SU-DHL-6 (cell line): ENCODE results near the gene CD109.

Source experiments
- H2AFZ ChIP-seq: fragments of 200-600 bp; sonication (generic); 2 replicates; pipeline ENCODE4 v1.6.1; 2014; ENCODE audit warnings: low read depth, mild to moderate bottlenecking, moderate library complexity, mixed read lengths, antibody characterized with exemption, low read length; ENCODE audit not compliant: severe bottlenecking
- H3F3A ChIP-seq: fragments of 200-600 bp; shearing (Covaris generic); 2 replicates; pipeline ENCODE4 v1.6.0; 2016; ENCODE audit warnings: antibody characterized with exemption, mild to moderate bottlenecking; ENCODE audit not compliant: insufficient read depth
- H3K27ac ChIP-seq: fragments of 200-600 bp; sonication (generic); 2 replicates; pipeline ENCODE4 v1.5.1; 2016; ENCODE audit warnings: low read depth, mild to moderate bottlenecking, low read length, moderate library complexity, mixed read lengths
- H3K27me3 ChIP-seq: fragments of 200-600 bp; sonication (generic), shearing (Covaris generic); 2 replicates; pipeline ENCODE4 v1.6.0; 2014; ENCODE audit warnings: mild to moderate bottlenecking, low read length
- H3K36me3 ChIP-seq: fragments of 200-600 bp; sonication (generic); 2 replicates; pipeline ENCODE4 v1.6.1; 2014; ENCODE audit warnings: mild to moderate bottlenecking, low read length, mixed read lengths
- H3K4me2 ChIP-seq: fragments of 300-600, 200-600 bp; shearing (Covaris generic), sonication (generic); 2 replicates; pipeline ENCODE4 v1.6.0; 2014; ENCODE audit warnings: low read length, low read depth, mild to moderate bottlenecking; ENCODE audit not compliant: poor library complexity, severe bottlenecking
- H3K4me3 ChIP-seq: fragments of 200-600 bp; sonication (generic); 2 replicates; pipeline ENCODE4 v1.5.1; 2014; ENCODE audit warnings: antibody characterized with exemption, low read length, mild to moderate bottlenecking, mixed read lengths; ENCODE audit not compliant: insufficient read depth, poor library complexity, severe bottlenecking
- H3K79me2 ChIP-seq: fragments of 200-600 bp; sonication (generic); 2 replicates; pipeline ENCODE4 v1.6.1; 2014; ENCODE audit warnings: mild to moderate bottlenecking, low read length, moderate library complexity; ENCODE audit not compliant: insufficient read depth
- H3K9ac ChIP-seq: fragments of 200-600 bp; sonication (generic); 2 replicates; pipeline ENCODE4 v1.7.0; 2014; ENCODE audit warnings: mild to moderate bottlenecking, low read length
- H3K9me2 ChIP-seq: fragments of 200-600 bp; sonication (generic); replicated peaks from 2 replicates; pipeline ENCODE4 v1.6.1; 2014; ENCODE audit warnings: low read length; ENCODE audit not compliant: insufficient read depth
- H3K9me3 ChIP-seq: fragments of 200-600 bp; sonication (generic); 2 replicates; pipeline ENCODE4 v1.6.1; 2014; ENCODE audit warnings: low read length, mixed read lengths; ENCODE audit not compliant: insufficient read depth
- H4K20me1 ChIP-seq: fragments of 200-600 bp; sonication (generic); 2 replicates; pipeline ENCODE4 v1.6.1; 2014; ENCODE audit warnings: low read depth, mild to moderate bottlenecking, antibody characterized with exemption, low read length, moderate library complexity, mixed read lengths
- EZH2phosphoT487 ChIP-seq: fragments of 200-600 bp; sonication (generic), shearing (Covaris generic); conservative IDR thresholded peaks from 2 replicates; pipeline ENCODE4 v1.6.1; 2018; ENCODE audit warnings: mild to moderate bottlenecking, antibody characterized with exemption, low read length, moderate library complexity, mixed read lengths
- TF ChIP-seq, protein P1 (sequence below): fragments of 200-600 bp; sonication (generic); IDR thresholded peaks from one replicate; pipeline ENCODE4 v1.5.1; 2017; ENCODE audit warnings: antibody characterized with exemption, mild to moderate bottlenecking, low read length, moderate library complexity; ENCODE audit not compliant: insufficient read depth, poor library complexity, severe bottlenecking

Gene CD109

DNA sequence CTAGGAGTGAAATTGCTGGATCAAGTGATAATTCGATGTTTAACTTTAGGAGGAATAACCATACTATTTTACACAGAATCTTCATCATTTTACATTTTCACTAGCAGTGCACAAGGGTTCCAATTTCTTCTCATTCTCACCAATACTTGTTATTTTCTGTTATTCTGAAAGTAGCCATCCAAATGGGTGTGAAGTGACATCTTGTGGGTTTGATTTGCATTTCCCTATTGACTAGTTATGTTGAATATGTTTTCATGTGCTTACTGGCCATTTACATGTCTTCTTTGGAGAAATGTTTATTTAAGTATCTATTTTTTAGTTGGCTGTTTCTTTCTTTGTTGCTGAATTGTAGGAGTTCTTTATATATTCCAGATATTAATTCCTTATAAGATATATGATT, 164.3 kb downstream of the CD109 start:
- Histone ChIP-seq H3K4me2 (no peak overlapping the region), H4K20me1 (no peaks in the 10 kb centered on the region), H3K27ac (no peak overlapping the region), H3K9me2 (no peaks in the 10 kb centered on the region), H3F3A (no peaks in the 10 kb centered on the region), H2AFZ (no peak overlapping the region), H3K79me2 (no peaks in the 10 kb centered on the region), H3K36me3 (no peaks in the 10 kb centered on the region), H3K9me3 (no peaks in the 10 kb centered on the region), H3K4me3 (no peak overlapping the region), H3K27me3 (no peaks in the 10 kb centered on the region), H3K9ac (no peak overlapping the region)
- no peak for TF ChIP-seq EZH2phosphoT487
- TF ChIP-seq, protein P1, sequence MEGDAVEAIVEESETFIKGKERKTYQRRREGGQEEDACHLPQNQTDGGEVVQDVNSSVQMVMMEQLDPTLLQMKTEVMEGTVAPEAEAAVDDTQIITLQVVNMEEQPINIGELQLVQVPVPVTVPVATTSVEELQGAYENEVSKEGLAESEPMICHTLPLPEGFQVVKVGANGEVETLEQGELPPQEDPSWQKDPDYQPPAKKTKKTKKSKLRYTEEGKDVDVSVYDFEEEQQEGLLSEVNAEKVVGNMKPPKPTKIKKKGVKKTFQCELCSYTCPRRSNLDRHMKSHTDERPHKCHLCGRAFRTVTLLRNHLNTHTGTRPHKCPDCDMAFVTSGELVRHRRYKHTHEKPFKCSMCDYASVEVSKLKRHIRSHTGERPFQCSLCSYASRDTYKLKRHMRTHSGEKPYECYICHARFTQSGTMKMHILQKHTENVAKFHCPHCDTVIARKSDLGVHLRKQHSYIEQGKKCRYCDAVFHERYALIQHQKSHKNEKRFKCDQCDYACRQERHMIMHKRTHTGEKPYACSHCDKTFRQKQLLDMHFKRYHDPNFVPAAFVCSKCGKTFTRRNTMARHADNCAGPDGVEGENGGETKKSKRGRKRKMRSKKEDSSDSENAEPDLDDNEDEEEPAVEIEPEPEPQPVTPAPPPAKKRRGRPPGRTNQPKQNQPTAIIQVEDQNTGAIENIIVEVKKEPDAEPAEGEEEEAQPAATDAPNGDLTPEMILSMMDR, result no peak

DNA sequence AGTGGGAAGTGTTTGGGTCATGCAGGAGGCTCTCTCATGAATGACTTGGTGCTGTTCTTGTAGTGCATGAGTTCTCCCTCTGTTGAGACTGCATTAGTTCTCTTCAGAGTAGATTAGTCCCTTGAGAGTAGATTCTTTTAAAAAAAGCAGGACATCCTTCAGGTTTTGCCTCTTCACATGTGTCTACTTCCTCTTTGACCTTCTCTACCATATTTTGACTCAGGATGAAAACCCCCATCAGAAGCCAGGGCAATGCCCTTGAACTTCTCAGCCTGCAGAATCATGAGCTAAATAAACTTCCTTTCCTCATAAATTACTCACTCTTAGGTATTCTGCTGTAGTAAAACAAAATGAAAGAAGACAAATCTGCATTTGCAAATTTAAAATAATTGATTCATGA, 170.3 kb downstream of the CD109 start:
- H2AFZ ChIP-seq, result no peak overlapping the region
- H3K4me3 ChIP-seq, result no peak overlapping the region
- no peak for TF ChIP-seq EZH2phosphoT487
- TF ChIP-seq, protein P1, result no peak
- no peaks in the 10 kb centered on the region for H3K79me2 ChIP-seq
- no peaks in the 10 kb centered on the region for H3K9me3 ChIP-seq
- no peaks in the 10 kb centered on the region for H3K27me3 ChIP-seq
- no peaks in the 10 kb centered on the region for H3F3A ChIP-seq
- H3K27ac ChIP-seq, result no peak overlapping the region
- H3K9me2 ChIP-seq, result no peaks in the 10 kb centered on the region
- H4K20me1 ChIP-seq, result no peaks in the 10 kb centered on the region
- H3K4me2 ChIP-seq, result no peak overlapping the region
- H3K9ac ChIP-seq, result no peak overlapping the region
- H3K36me3 ChIP-seq, result no peaks in the 10 kb centered on the region

DNA sequence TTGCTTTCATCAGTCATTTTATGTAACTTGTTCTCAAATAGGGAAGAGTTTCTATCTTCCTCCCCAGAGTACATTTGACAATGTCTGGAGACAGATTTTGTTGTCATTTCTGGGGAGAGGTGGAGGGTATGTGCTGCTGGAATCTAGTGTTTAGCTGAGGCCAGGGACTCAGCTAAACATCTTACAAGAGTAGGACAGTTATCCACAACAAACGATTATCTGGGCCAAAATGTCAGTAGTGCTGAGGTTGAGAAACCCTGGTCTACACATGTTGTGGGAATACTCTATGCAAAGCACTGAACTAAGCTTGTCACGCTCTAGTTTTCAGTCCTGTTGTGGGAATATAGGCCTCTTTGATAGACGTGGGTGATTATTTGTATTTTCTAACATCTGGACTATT, 171.4 kb downstream of the CD109 start:
- Histone ChIP-seq H3K4me3 (no peak overlapping the region), H3K79me2 (no peaks in the 10 kb centered on the region), H3K9ac (no peak overlapping the region), H4K20me1 (no peaks in the 10 kb centered on the region), H2AFZ (no peak overlapping the region), H3K36me3 (no peaks in the 10 kb centered on the region), H3K27ac (no peak overlapping the region), H3K9me3 (no peaks in the 10 kb centered on the region), H3K4me2 (no peak overlapping the region), H3K27me3 (no peaks in the 10 kb centered on the region), H3K9me2 (no peaks in the 10 kb centered on the region), H3F3A (no peaks in the 10 kb centered on the region)
- TF ChIP-seq, protein P1, result no peak
- TF ChIP-seq EZH2phosphoT487, result no peak

DNA sequence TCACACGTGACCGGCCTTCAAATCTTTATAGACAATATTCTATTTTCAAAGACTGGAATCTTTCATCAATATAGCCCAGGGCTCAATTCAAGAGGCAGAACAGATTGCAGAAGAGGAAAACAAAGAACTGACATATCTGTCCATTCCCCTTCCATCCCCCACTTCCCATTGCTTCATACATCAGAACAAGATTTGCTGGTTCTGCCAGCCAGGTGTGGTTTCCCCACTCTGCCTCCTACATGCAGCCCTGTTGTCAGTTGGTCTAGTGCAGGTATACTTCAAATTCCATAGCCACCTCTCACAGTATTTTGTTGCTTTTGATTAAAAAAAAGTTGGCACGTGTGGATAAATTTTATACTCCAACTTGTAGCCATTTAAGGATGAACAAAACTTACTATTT, 174.9 kb downstream of the CD109 start:
- Histone ChIP-seq H3K9me2 (no peaks in the 10 kb centered on the region), H3K36me3 (no peaks in the 10 kb centered on the region), H3K27ac (no peak overlapping the region), H3K4me2 (no peak overlapping the region), H4K20me1 (no peaks in the 10 kb centered on the region), H3K79me2 (no peaks in the 10 kb centered on the region), H3F3A (no peaks in the 10 kb centered on the region), H3K4me3 (no peak overlapping the region), H3K9ac (no peak overlapping the region), H3K27me3 (no peaks in the 10 kb centered on the region), H2AFZ (no peak overlapping the region), H3K9me3 (no peaks in the 10 kb centered on the region)
- no peak for TF ChIP-seq EZH2phosphoT487
- TF ChIP-seq, protein P1, result no peak
